Gastroesophageal sphincter (tissue), 3 donors: ENCODE results near the gene SLC18A3.

Experiments
- CTCF ChIP-seq, 4 experiments: fragments of 200-600 bp in 2 of 4; fragments of 450-650 bp in 2 of 4; sonication (generic) in 1 of 4; IDR thresholded peaks; one replicate each; pipeline ENCODE4 v1.5.1; 2017 to 2019; ENCODE audit warnings: antibody characterized with exemption in 4 of 4, mild to moderate bottlenecking in 2 of 4, moderate library complexity in 2 of 4
- POLR2A ChIP-seq, 2 donors: fragments of 450-650 bp; IDR thresholded peaks; one replicate each; pipeline ENCODE4 v1.6.1; 2017; ENCODE audit warnings: antibody characterized with exemption in 2 of 2, mild to moderate bottlenecking in 2 of 2, moderate library complexity in 1 of 2
- POLR2AphosphoS5 ChIP-seq: sonication (generic); formaldehyde crosslinking; IDR thresholded peaks from one replicate; pipeline ENCODE4 v1.6.1; 2017; ENCODE audit warnings: antibody characterized with exemption

GRCh38 chr10:49568235-49568634 is 41.9 kb upstream of the SLC18A3 start:
- no peak for TF ChIP-seq CTCF (IDR thresholded peaks at IDR 0.05)
- no peak for TF ChIP-seq POLR2AphosphoS5
- no peak for TF ChIP-seq POLR2A (IDR thresholded peaks at IDR 0.05)
